Measurements from ENCODE around the gene TMF1.

The TMF1 gene

DNA sequence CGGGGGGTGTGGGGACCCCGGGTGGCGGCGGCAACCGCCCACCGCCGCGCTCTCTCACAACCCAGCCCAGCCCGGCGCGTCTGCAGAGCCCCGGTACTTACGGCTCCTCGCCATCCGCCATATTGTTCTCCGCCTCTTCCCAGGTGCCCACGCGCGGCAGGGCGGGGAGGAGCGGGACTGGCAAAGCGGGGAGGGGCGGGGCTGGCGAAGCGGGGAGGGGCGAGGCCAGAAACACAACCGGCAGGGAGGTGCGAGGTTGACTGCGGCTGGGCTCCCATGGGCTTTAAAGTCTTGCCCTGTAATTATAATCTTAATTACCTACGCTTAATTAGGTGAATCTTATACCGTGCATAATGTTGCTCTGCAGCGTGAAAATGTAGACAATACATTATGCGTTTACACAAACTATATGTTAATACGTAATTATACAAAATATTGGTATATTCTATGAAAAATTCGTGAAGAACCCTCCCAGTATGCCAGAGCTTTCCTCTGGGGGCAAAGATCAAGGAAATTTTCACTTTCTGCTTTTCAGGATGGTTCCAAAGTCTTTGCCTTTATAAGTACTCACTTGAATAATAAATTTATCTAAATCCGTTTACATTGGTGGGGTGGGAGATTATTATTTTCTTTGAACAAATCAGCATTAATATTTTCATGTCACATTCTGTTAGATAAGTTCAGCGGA, 28.2 kb upstream of the TMF1 start, which contains the start of gene UBA3:
Gene UBA3, minus strand, starts transcription at position 133 of the 688 bp plus-strand sequence. Its CDS starts 12 bp downstream, at position 121.
- peak within 1 kb of the TSS; percentile 78 for H3K4me3 ChIP-seq (replicated peaks; ENCODE audit: low read depth, low read length)
- DNase-seq (ENCODE audit: extremely low read depth, low read depth) = no peak
- TF ChIP-seq, protein P1, sequence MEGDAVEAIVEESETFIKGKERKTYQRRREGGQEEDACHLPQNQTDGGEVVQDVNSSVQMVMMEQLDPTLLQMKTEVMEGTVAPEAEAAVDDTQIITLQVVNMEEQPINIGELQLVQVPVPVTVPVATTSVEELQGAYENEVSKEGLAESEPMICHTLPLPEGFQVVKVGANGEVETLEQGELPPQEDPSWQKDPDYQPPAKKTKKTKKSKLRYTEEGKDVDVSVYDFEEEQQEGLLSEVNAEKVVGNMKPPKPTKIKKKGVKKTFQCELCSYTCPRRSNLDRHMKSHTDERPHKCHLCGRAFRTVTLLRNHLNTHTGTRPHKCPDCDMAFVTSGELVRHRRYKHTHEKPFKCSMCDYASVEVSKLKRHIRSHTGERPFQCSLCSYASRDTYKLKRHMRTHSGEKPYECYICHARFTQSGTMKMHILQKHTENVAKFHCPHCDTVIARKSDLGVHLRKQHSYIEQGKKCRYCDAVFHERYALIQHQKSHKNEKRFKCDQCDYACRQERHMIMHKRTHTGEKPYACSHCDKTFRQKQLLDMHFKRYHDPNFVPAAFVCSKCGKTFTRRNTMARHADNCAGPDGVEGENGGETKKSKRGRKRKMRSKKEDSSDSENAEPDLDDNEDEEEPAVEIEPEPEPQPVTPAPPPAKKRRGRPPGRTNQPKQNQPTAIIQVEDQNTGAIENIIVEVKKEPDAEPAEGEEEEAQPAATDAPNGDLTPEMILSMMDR (IDR thresholded peaks at IDR 0.05; ENCODE audit: low read depth, low read length, missing control alignments) = no peak

DNA sequence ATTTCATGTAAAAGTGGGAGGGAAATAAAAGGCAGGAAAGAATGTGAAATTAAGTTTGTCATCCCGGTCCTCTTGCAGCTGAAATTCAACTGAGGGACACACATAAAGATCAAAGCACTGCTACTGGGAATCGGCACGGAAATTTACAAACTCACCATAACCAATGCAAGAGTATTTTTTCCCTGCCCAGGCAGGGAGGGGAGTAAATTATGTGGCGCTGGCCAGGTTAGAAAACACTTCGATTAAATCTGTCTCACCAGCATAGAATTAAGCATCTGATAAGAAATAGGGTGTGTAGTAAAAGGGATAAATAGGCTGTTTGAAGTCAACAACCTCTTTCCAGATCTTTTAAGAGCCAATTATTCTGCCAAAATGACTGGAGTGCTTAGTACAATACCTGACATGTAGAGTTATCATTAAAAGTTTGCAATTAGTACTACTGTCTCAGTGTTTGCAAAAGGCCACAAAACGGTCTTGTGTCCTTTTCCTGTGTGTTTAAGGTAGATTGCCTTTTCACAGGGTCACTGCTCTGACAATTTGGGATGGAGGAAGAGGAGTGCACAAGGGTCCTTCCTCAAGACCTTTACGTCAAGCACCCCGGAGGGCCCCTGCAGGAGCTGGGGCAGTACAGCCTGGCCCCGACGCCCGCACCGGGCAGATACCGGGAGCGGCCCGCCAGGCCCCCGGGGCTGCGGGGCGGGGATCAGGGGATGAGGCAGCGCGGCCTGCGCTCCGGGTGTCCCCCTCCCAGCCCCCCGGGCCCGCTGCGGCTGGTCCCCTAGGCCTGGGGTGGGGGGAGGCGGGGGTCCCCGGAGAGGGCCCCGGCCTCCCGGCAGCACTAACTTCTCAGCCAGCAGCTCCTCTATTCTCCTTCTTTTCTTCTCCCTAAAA, 27.4 kb upstream of the TMF1 start:
- H3K4me3 ChIP-seq (replicated peaks; ENCODE audit: low read depth, low read length) = peak overlapping the region; percentile 78
- no peak for DNase-seq (ENCODE audit: extremely low read depth, low read depth)
- TF ChIP-seq, protein P1 (IDR thresholded peaks at IDR 0.05; ENCODE audit: low read depth, low read length, missing control alignments) = no peak

DNA sequence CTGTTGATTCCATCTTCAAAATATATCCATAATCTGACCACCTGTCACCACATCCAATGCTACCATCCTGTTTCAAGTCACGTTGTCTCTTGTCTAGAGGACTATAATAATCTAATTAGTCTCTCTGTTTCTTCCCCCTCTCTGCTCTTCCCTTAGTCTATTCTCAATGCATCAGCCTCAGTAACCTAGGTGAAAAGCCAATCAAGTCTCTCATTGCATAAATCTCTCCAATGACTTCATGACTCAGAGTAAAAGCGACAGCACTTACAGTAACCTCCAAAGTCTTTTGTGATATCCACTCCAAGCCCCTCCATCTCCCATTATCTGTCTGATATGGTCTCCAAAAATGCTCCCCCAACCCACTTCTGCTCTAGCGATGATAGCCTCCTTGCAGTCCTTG, 20.8 kb upstream of the TMF1 start:
- DNase-seq (ENCODE audit: extremely low read depth, low read depth) = no peak
- TF ChIP-seq, protein P1 (IDR thresholded peaks at IDR 0.05; ENCODE audit: low read depth, low read length, missing control alignments) = no peak
- no peak overlapping the region for H3K4me3 ChIP-seq (replicated peaks; ENCODE audit: low read depth, low read length)

DNA sequence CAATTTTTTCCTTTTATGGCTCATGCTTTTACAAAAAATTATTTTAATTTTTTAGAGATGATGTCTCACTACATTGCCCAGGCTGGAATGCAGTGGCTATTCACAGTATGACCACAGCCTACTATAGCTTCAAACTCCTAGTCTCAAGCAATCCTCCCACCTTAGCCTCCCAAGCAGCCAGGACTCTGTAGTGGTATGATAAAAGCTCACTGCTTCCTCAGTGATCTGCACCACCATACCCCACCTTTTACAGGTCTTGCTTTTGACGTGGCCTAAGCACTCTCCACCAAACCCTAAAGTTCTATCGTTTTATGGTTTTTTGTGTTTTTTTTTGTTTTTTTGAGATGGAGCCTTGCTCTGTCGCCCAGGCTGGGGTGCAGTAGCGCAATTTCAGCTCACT, 14.0 kb upstream of the TMF1 start:
- TF ChIP-seq, protein P1 (IDR thresholded peaks at IDR 0.05; ENCODE audit: low read depth, low read length, missing control alignments) = no peak
- no peak for DNase-seq (ENCODE audit: extremely low read depth, low read depth)
- no peak overlapping the region for H3K4me3 ChIP-seq (replicated peaks; ENCODE audit: low read depth, low read length)

DNA sequence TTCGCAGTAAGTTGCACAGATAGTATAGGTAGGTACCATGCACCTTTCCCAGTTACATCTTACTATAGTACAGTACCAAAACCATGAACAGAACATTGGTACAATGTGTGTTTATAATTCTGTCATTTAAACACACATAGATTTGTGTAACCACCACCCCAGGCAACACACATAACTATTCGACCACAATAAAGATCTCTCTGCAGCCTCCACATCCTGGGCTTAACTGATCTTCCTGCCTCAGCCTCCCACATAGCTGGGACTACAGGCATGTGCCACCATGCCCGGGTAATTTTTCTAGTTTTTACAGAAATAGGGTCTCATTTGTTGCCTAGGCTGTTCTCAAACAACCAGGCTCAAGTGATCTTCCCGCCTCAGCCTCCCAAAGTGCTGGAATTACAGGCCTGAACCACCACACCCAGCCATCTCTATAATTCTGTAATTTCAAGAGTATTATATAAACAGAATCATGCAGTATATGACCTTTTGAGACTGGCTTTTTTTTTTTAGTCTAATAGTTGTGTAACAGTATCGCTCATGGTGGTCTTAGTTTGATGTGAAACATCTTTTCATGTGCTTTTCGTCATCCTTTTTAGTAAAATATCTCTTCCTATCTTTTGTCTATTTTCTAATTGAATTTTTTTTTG, 13.3 kb upstream of the TMF1 start:
- H3K4me3 ChIP-seq (replicated peaks; ENCODE audit: low read depth, low read length) = no peak overlapping the region
- DNase-seq (ENCODE audit: extremely low read depth, low read depth) = no peak
- TF ChIP-seq, protein P1 (IDR thresholded peaks at IDR 0.05; ENCODE audit: low read depth, low read length, missing control alignments) = no peak

DNA sequence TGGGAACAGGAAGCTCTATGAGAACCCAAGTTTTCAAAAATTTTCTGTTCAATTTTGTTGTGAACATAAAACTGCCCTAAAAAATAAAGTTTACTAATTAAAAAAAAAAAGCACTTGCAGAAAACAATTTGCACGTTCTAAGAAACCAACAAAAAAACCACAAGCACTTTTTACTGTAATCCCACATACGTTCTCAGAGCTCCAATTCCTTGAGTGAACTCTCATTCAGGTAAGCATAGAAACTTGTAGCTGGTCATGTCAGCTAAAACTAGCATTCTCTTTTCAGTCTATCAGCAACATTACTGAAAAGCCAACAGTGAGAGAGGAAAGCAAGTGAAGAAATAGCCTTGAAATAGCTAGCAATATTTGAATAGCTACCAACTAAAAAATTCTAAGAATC, 11.5 kb upstream of the TMF1 start:
- TF ChIP-seq, protein P1 (IDR thresholded peaks at IDR 0.05; ENCODE audit: low read depth, low read length, missing control alignments) = no peak
- no peak overlapping the region for H3K4me3 ChIP-seq (replicated peaks; ENCODE audit: low read depth, low read length)
- no peak for DNase-seq (ENCODE audit: extremely low read depth, low read depth)
